IPS-18a (cell line): ENCODE results near the gene SUSD1.

ENCODE experiments used
- H3K27ac ChIP-seq: one replicate; pipeline ENCODE4 v1.5.1; 2013; ENCODE audit warnings: low read length
- H3K27me3 ChIP-seq: one replicate; pipeline ENCODE4 v1.6.1; 2013; ENCODE audit warnings: mild to moderate bottlenecking, low read length; ENCODE audit not compliant: control insufficient read depth, insufficient read depth
- H3K36me3 ChIP-seq: one replicate; pipeline ENCODE4 v1.6.1; 2013; ENCODE audit warnings: low read depth, low read length; ENCODE audit not compliant: control insufficient read depth
- H3K4me1 ChIP-seq: one replicate; pipeline ENCODE4 v1.6.1; 2013; ENCODE audit warnings: low read depth, low read length; ENCODE audit not compliant: control insufficient read depth
- H3K4me3 ChIP-seq: one replicate; pipeline ENCODE4 v1.5.1; 2013; ENCODE audit warnings: low read length
- H3K9ac ChIP-seq: one replicate; pipeline ENCODE4 v1.6.1; 2013; ENCODE audit warnings: mild to moderate bottlenecking, low read length, moderate library complexity
- H3K9me3 ChIP-seq: one replicate; pipeline ENCODE4 v1.6.1; 2013; ENCODE audit warnings: low read depth, low read length; ENCODE audit not compliant: control insufficient read depth

The SUSD1 gene

DNA sequence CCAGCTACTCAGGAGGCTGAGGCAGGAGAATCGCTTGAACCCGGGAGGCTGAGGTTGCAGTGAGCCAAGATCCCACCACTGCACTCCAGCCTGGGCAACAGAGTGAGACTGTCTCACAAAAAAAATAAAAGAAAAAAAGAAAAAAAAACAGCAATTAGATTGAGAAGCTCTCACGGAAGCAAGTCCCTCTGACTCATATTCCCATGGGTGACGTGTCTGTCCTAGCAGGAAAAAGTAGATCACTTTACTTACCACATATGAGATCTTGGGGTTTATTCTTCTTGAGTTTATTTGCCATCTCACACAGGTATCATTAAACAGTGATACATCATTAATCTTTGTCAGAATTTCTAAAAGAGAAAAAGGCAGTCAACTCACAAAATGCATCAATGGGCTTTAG, 62.6 kb downstream of the SUSD1 start:
- Histone ChIP-seq H3K27me3 (no peaks in the 10 kb centered on the region), H3K4me3 (no peak overlapping the region), H3K27ac (no peak overlapping the region), H3K9ac (no peak overlapping the region), H3K4me1 (no peaks in the 10 kb centered on the region), H3K9me3 (no peaks in the 10 kb centered on the region), H3K36me3 (no peaks in the 10 kb centered on the region)

DNA sequence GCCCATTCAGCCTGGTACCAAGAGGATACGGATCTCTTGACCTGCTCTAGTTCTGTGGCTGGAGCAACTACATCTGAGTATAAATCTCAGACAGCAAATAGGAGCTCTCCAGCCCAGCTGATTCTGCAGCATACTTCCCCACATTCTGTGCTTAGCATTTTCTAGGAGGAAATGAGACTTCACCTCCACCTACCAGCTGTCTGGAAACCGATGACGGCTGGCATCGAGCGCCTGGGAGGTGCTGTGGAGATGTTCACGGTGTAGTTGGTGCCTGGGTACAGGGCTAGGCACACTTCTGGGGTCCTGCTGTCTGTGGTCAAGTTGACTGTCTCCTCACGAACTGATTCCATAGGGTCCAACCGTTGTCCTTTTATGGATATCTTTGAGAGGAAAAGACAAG, 63.6 kb downstream of the SUSD1 start:
- Histone ChIP-seq H3K9ac (no peak overlapping the region), H3K36me3 (no peaks in the 10 kb centered on the region)

DNA sequence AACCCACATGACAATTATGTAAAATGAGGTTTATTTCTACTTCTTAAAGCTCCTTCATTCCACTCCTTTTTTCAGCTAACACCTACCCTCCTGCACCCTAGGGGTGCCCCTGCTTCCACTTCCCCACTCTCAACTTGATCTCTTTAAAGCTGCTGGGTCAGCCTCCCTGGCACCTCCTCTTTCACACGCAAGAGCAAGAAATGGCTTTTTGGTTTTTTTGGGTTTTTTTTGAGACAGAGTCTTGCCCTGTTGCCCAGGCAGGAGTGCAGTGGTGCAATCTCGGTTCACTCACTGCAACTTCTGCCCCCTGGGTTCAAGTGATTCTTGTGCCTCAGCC, 64.4 kb downstream of the SUSD1 start:
- H3K9ac ChIP-seq: no peak overlapping the region
- H3K4me1 ChIP-seq: no peaks in the 10 kb centered on the region
- no peaks in the 10 kb centered on the region for H3K27me3 ChIP-seq
- H3K36me3 ChIP-seq: no peaks in the 10 kb centered on the region
- no peak overlapping the region for H3K27ac ChIP-seq
- H3K4me3 ChIP-seq: no peak overlapping the region
- no peaks in the 10 kb centered on the region for H3K9me3 ChIP-seq

More for the DNA sequence above, 63.6 kb downstream of the SUSD1 start:
- Histone ChIP-seq H3K27me3 (no peaks in the 10 kb centered on the region), H3K9me3 (no peaks in the 10 kb centered on the region), H3K4me3 (no peak overlapping the region), H3K4me1 (no peaks in the 10 kb centered on the region), H3K27ac (no peak overlapping the region)

DNA sequence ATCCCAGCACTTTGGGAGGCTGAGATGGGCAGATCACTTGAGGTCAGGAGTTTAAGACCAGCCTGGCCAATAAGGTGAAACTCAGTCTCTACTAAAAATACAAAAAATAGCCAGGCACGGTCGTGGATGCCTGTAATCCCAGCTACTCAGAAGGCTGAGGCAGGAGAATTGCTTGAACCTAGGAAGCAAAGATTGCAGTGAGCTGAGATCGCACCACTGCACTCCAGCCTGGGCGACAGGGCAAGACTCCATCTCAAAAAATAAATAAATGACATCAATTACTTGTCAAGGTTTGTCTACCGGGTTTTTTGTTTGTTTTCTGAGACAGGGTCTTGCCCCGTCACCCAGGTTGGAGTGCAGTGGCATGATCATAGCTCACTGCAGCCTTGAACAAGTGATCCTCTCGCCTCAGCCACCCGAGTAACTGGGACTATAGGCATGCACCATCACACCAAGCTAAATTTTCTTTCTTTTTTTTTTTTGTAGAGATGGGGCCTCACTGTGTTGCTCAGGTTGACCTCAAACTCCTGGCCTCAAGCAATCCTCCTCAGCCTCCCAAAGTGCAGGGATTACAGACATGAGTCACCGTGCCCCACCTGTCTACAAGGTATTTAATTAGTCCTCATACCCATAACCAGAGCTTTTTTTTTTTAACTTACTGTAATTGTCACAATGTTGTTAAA, 64.9 kb downstream of the SUSD1 start:
- Histone ChIP-seq H3K4me1 (no peaks in the 10 kb centered on the region), H3K9me3 (no peaks in the 10 kb centered on the region), H3K36me3 (no peaks in the 10 kb centered on the region), H3K4me3 (no peak overlapping the region), H3K9ac (no peak overlapping the region), H3K27ac (no peak overlapping the region), H3K27me3 (no peaks in the 10 kb centered on the region)

DNA sequence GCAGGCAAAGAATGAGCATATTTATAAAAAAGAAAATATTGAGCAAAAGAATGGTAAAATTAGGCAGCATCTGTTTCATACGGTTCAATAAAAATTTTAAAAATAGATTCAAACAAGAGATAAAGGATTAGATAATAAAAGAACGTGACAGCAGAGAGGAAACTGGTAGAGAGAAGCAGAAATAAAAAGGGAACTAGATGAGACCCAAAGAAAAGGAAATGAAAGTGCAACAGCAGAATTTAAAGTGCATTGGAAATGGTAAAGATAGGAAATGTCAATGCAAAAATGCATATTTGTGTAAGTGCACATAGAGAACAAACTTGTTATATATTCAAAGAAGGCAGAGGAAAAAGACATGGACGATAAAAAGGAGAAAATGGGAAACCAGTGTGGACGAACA, 70.2 kb downstream of the SUSD1 start:
- H3K4me1 ChIP-seq: no peaks in the 10 kb centered on the region
- no peak overlapping the region for H3K9ac ChIP-seq
- no peak overlapping the region for H3K27ac ChIP-seq
- no peaks in the 10 kb centered on the region for H3K36me3 ChIP-seq
- no peaks in the 10 kb centered on the region for H3K27me3 ChIP-seq
- no peak overlapping the region for H3K4me3 ChIP-seq
- H3K9me3 ChIP-seq: no peaks in the 10 kb centered on the region

DNA sequence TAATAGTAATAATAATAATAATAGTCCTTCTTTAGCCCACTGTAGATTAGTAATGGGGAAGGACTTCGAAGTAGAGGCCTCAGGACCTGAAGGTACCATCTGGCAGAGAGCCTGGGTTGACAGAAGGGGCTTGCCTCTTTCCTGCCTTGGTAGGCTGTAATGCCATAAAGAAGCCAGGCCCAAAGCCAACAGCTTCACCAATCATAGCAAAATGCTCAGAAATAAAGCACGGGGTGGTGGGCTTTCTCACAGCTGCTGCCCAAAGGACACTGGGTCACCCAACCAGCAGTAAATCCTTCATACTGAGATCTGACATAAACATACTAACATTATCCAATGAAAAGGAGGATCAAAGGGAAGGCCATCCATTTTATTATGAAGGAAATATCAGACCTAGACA, 70.7 kb downstream of the SUSD1 start:
- Histone ChIP-seq H3K27ac (no peak overlapping the region), H3K9ac (no peak overlapping the region), H3K36me3 (no peaks in the 10 kb centered on the region), H3K27me3 (no peaks in the 10 kb centered on the region), H3K4me3 (no peak overlapping the region), H3K9me3 (no peaks in the 10 kb centered on the region), H3K4me1 (no peaks in the 10 kb centered on the region)

DNA sequence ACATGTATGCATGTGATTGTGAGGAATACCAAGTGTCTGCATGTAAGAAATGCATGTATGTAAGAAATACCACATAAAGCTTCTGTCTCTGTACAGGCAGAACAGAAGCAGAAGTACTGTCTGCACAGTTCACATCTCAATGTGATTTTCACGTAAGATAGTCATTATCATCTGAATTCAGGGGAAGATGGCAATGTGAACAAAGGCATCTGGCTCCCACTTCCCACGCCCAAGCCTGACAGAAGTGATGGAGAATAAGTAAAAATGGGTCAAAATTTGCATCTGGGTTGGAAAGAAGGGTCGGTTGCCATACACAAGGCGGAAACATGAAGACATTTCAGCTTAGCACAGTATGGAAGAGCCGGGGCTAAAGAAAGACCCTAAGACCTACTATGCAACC, 71.7 kb downstream of the SUSD1 start:
- H3K27ac ChIP-seq: no peak overlapping the region
- no peaks in the 10 kb centered on the region for H3K36me3 ChIP-seq
- no peak overlapping the region for H3K4me3 ChIP-seq
- H3K27me3 ChIP-seq: no peaks in the 10 kb centered on the region
- H3K9me3 ChIP-seq: no peaks in the 10 kb centered on the region
- H3K9ac ChIP-seq: no peak overlapping the region
- peaks cover 9% of the 10 kb centered on the region for H3K4me1 ChIP-seq

DNA sequence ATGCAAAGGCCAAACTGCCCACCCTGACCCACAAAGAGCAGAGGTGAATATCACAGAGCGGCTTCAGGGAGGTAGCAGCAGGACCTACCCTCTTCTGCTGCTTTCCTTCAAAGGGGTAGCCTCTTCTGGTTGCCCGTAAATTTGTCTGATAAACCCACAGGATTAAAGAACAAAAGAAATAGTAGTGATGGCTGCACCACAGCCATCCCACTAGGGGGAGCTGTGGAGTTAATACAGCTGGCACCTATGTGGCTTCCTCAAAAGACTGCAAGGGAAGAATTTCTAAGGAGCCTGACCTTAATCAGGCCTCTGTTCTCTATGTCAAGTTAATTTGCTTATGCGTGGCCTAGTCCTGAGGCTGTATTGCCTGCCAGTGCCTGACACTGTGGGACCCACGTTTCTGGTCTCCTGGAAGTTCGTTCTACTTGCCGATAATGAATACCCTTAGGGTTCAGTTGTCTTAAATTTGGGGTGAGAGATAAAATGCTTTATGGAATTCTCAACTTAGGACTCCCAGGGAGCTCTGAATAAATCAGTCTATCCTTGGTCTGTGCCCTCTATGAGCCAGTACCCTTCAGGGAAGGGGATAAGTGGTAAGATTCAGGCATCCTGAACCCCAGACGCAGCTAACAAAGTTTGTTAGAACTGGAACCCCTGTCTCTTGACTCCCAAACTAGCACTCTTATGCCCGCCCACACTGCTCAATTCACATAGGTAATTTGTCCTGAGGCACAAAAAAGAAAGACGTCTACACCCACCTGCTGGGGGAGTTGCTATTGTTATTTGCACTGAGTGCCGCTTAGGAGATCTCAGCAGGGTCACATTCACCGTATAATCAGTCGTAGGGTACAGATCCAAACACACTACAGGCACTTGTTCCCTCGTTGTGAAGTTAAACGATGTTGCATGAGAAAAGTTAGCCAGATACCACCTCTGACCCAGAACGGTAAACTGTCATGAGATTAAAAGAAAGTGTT, 77.1 kb downstream of the SUSD1 start:
- no peaks in the 10 kb centered on the region for H3K27me3 ChIP-seq
- peaks cover 15% of the 10 kb centered on the region for H3K4me1 ChIP-seq
- H3K9ac ChIP-seq: no peak overlapping the region
- H3K36me3 ChIP-seq: no peaks in the 10 kb centered on the region
- peak overlapping the region; percentile 8 for H3K4me3 ChIP-seq
- no peaks in the 10 kb centered on the region for H3K9me3 ChIP-seq
- peak overlapping the region; percentile 44 for H3K27ac ChIP-seq

DNA sequence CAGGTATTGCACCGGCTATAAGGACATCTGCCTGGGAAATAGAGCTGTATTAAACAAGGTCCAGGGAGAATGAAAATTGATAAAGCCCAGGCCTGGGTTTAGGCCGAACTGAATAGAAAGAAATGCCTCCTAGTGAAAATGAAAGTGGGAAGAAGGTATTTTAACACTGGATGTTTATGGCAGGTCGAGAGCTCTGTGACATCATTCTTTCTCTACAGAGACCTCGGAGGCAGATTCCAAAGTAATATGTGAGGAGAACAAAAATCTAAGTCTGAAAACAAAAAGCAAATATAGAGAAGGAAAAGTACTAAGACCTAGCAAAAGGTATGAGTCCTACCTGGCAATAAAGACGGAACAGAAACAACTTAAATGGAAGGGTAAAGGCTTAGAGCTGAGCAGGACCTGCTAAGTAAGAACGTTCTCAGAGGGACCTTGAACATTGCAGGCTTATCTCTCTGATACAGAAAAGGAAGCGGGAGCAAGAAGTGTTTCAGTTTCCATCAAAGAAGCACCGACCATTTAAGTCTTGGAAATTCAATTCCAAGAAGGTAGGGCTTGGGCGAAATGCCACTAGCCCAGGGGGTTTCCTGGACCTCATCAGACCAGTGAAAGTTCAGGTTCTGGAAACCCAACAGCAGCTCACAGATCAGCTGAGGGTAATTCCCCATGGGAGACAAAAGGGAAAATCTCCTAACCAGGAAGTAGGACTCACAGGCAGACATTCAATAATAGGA, 80.0 kb downstream of the SUSD1 start:
- Histone ChIP-seq H3K36me3 (no peaks in the 10 kb centered on the region), H3K27ac (no peak overlapping the region), H3K9me3 (no peaks in the 10 kb centered on the region), H3K27me3 (no peaks in the 10 kb centered on the region), H3K4me3 (no peak overlapping the region), H3K9ac (no peak overlapping the region), H3K4me1 (peaks cover 32% of the 10 kb centered on the region)

DNA sequence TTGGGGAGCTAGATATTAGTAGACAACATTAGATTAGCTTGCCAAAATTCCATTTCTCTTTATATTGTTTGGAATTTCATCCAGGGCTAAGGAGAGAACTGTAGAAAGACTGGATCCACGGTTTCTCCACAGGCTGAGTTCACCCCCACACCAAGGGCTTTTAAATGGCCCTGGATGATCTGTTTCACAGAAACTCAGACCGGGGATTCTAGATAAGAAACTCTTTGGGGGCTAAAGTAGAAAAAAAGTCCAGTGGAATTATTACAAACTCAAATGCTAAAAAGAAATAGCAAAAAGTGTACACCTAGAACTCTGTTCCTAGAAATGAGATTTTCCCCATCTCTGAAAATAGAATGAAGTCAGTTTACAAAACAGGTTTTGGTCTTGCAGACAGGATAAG, 80.9 kb downstream of the SUSD1 start:
- H3K9ac ChIP-seq: no peak overlapping the region
- H3K27ac ChIP-seq: no peak overlapping the region

DNA sequence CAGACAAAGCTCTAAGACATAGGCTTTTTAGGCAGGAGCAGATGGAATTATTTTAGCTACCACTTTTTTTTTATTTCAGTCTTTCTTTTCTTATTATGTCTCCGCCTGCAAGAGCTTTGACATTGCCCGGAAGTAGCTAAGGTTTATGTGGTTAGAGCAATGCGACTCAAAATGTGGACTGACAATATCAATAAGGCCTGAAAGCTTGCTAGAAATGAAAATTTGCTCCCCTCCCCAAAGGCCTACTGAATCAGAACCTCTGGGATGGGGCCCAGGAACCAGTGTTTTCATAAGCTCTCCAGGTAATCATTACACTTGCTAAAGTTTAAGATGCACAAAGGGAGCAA, 81.3 kb downstream of the SUSD1 start:
- Histone ChIP-seq H3K4me1 (peaks cover 27% of the 10 kb centered on the region), H3K9ac (no peak overlapping the region), H3K9me3 (no peaks in the 10 kb centered on the region), H3K4me3 (no peak overlapping the region), H3K27me3 (no peaks in the 10 kb centered on the region), H3K36me3 (no peaks in the 10 kb centered on the region), H3K27ac (no peak overlapping the region)

More for the DNA sequence above, 80.9 kb downstream of the SUSD1 start:
- Histone ChIP-seq H3K36me3 (no peaks in the 10 kb centered on the region), H3K27me3 (no peaks in the 10 kb centered on the region), H3K9me3 (no peaks in the 10 kb centered on the region), H3K4me1 (peaks cover 31% of the 10 kb centered on the region), H3K4me3 (no peak overlapping the region)
